ENCODE results near the gene CLPSL1. TPM values are rescaled to one million over a fixed set of nuclear protein-coding genes. Genes with fewer than 3 reads are reported as not detected.

CLPSL1 gene
- total and polyA plus RNA-seq, 2 of the 13 experiments (the other 11 are each of a cell fraction or from before 2014, with no cell fraction given) = not detected

DNA sequence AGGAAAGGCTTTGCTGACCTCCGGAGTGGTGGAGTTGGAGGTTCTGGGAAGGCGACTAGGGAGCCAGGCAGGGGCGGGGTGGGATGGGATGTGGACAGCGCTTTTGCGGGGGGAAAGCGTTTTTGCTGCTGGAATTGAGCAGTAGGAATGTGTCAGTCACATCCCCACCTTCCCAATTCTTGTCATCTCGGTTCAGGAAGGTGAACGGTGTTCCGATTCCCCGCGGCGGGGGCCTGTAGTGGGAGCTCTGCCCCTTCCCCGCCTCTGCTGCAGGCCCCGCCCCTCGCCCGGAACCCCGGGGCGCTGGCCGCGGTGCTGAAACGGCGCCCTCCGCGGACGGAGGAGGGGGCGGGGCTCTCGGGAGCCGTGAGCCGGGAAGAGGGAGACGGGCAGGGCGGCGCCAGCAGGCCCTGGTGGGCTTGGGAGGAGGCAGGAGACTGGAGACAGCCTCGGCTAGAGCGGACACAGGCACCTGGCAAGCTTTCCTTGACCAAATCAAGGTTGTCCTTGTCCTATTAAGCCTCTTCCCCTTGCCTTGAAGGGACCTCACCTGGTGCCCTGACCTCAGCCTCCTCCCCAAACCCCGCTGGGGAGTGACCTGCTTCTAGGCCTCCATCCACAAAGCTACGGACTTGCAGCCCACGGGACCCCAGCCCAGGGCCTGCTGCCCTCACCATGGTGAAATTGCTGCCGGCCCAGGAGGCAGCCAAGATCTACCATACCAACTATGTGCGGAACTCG is 24.3 kb downstream of the CLPSL1 start, which contains the start of gene LHFPL5 (continued):
- TF ChIP-seq ZNF350 (CRISPR knock-in tag; IDR thresholded peaks at IDR 0.05; ENCODE audit: borderline replicate concordance, low read depth) = peak; percentile 86
- peak; percentile 88; the same call in 1 of the 2 replicates for TF ChIP-seq EED (CRISPR knock-in tag; IDR thresholded peaks at IDR 0.05)
- peak; percentile 95 for TF ChIP-seq ZNF530 (CRISPR knock-in tag; IDR thresholded peaks at IDR 0.05; ENCODE audit: low read depth)
- peak; percentile 99 for TF ChIP-seq ZSCAN12 (CRISPR knock-in tag; IDR thresholded peaks at IDR 0.05)
- TF ChIP-seq SMYD3 (CRISPR knock-in tag; IDR thresholded peaks at IDR 0.05) = peak; percentile 98
- TF ChIP-seq, protein P1, sequence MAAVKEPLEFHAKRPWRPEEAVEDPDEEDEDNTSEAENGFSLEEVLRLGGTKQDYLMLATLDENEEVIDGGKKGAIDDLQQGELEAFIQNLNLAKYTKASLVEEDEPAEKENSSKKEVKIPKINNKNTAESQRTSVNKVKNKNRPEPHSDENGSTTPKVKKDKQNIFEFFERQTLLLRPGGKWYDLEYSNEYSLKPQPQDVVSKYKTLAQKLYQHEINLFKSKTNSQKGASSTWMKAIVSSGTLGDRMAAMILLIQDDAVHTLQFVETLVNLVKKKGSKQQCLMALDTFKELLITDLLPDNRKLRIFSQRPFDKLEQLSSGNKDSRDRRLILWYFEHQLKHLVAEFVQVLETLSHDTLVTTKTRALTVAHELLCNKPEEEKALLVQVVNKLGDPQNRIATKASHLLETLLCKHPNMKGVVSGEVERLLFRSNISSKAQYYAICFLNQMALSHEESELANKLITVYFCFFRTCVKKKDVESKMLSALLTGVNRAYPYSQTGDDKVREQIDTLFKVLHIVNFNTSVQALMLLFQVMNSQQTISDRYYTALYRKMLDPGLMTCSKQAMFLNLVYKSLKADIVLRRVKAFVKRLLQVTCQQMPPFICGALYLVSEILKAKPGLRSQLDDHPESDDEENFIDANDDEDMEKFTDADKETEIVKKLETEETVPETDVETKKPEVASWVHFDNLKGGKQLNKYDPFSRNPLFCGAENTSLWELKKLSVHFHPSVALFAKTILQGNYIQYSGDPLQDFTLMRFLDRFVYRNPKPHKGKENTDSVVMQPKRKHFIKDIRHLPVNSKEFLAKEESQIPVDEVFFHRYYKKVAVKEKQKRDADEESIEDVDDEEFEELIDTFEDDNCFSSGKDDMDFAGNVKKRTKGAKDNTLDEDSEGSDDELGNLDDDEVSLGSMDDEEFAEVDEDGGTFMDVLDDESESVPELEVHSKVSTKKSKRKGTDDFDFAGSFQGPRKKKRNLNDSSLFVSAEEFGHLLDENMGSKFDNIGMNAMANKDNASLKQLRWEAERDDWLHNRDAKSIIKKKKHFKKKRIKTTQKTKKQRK (IDR thresholded peaks at IDR 0.05; ENCODE audit: low read length) = no peak
- TF ChIP-seq ZNF30 (CRISPR knock-in tag; IDR thresholded peaks at IDR 0.05) = peak; percentile 98
- TF ChIP-seq, protein P2, sequence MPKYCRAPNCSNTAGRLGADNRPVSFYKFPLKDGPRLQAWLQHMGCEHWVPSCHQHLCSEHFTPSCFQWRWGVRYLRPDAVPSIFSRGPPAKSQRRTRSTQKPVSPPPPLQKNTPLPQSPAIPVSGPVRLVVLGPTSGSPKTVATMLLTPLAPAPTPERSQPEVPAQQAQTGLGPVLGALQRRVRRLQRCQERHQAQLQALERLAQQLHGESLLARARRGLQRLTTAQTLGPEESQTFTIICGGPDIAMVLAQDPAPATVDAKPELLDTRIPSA (CRISPR knock-in tag; IDR thresholded peaks at IDR 0.05; ENCODE audit: borderline replicate concordance) = peak; percentile 38; the same call in 1 of the 2 replicates
- TF ChIP-seq, protein P3, sequence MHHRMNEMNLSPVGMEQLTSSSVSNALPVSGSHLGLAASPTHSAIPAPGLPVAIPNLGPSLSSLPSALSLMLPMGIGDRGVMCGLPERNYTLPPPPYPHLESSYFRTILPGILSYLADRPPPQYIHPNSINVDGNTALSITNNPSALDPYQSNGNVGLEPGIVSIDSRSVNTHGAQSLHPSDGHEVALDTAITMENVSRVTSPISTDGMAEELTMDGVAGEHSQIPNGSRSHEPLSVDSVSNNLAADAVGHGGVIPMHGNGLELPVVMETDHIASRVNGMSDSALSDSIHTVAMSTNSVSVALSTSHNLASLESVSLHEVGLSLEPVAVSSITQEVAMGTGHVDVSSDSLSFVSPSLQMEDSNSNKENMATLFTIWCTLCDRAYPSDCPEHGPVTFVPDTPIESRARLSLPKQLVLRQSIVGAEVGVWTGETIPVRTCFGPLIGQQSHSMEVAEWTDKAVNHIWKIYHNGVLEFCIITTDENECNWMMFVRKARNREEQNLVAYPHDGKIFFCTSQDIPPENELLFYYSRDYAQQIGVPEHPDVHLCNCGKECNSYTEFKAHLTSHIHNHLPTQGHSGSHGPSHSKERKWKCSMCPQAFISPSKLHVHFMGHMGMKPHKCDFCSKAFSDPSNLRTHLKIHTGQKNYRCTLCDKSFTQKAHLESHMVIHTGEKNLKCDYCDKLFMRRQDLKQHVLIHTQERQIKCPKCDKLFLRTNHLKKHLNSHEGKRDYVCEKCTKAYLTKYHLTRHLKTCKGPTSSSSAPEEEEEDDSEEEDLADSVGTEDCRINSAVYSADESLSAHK (CRISPR knock-in tag; IDR thresholded peaks at IDR 0.05; ENCODE audit: borderline replicate concordance) = peak; percentile 95; the same call in 1 of the 2 replicates
- peak; percentile 91; the same call in 1 of the 2 replicates for TF ChIP-seq ZNF672 (CRISPR knock-in tag; IDR thresholded peaks at IDR 0.05)
- TF ChIP-seq SCMH1 (CRISPR knock-in tag; IDR thresholded peaks at IDR 0.05; ENCODE audit: borderline replicate concordance) = no peak
- peak; percentile 28; the same call in 1 of the 2 replicates for TF ChIP-seq SP2 (CRISPR knock-in tag; IDR thresholded peaks at IDR 0.05)
- peak; percentile 86 for TF ChIP-seq RARA (CRISPR knock-in tag; IDR thresholded peaks at IDR 0.05)
- TF ChIP-seq ZNF552 (CRISPR knock-in tag; IDR thresholded peaks at IDR 0.05; ENCODE audit: borderline replicate concordance) = peak; percentile 97
- TF ChIP-seq ATRX (CRISPR knock-in tag; IDR thresholded peaks at IDR 0.05; ENCODE audit: borderline replicate concordance) = no peak
- TF ChIP-seq, protein P4, sequence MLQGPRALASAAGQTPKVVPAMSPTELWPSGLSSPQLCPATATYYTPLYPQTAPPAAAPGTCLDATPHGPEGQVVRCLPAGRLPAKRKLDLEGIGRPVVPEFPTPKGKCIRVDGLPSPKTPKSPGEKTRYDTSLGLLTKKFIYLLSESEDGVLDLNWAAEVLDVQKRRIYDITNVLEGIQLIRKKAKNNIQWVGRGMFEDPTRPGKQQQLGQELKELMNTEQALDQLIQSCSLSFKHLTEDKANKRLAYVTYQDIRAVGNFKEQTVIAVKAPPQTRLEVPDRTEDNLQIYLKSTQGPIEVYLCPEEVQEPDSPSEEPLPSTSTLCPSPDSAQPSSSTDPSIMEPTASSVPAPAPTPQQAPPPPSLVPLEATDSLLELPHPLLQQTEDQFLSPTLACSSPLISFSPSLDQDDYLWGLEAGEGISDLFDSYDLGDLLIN (CRISPR knock-in tag; IDR thresholded peaks at IDR 0.05; ENCODE audit: borderline replicate concordance) = peak; percentile 78; the same call in 1 of the 2 replicates
- TF ChIP-seq KDM5A (IDR thresholded peaks at IDR 0.05; ENCODE audit: borderline replicate concordance, low read length) = no peak
- TF ChIP-seq, protein P5, sequence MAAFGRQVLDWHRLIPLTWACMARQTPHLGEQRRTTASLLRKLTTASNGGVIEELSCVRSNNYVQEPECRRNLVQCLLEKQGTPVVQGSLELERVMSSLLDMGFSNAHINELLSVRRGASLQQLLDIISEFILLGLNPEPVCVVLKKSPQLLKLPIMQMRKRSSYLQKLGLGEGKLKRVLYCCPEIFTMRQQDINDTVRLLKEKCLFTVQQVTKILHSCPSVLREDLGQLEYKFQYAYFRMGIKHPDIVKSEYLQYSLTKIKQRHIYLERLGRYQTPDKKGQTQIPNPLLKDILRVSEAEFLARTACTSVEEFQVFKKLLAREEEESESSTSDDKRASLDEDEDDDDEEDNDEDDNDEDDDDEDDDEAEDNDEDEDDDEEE (CRISPR knock-in tag; IDR thresholded peaks at IDR 0.05) = peak; percentile 100
- TF ChIP-seq ARHGAP35 (CRISPR knock-in tag; IDR thresholded peaks at IDR 0.05; ENCODE audit: borderline replicate concordance) = peak; percentile 99
- peak; percentile 98; the same call in 1 of the 2 replicates for TF ChIP-seq ZNF598 (CRISPR knock-in tag; IDR thresholded peaks at IDR 0.05; ENCODE audit: borderline replicate concordance)
